ENCODE results near the gene EIF4A2.
"Not testable (repeated sequence)": the region's sequence is repeated elsewhere in the genome, so short reads cannot be mapped to it uniquely, and the experiment has no call there.

EIF4A2 gene

GRCh38 chr3:186783731-186784515 is 546 bp downstream of the EIF4A2 start:
- peak; percentile 54 for DNase-seq (ENCODE audit: low read depth, low spot score)
- peak overlapping the region; percentile 85 for H3K4me3 ChIP-seq (ENCODE audit: low read length)

- DNase-seq (ENCODE audit: low read depth, low spot score): no peak
- H3K4me3 ChIP-seq (ENCODE audit: low read length): peak overlapping the region; percentile 85
Measured at GRCh38 chr3:186784820-186785494, 1.6 kb downstream of the EIF4A2 start.

GRCh38 chr3:186785495-186786018 is 2.2 kb downstream of the EIF4A2 start:
- H3K4me3 ChIP-seq (ENCODE audit: low read length): no peak overlapping the region; the same call in 1 of the 2 replicates
- no peak for DNase-seq (ENCODE audit: low read depth, low spot score)

- no peak overlapping the region for H3K4me3 ChIP-seq (ENCODE audit: low read length)
- no peak for DNase-seq (ENCODE audit: low read depth, low spot score)
Measured at GRCh38 chr3:186786922-186787321, 3.5 kb downstream of the EIF4A2 start.

- H3K4me3 ChIP-seq (ENCODE audit: low read length): no peak overlapping the region
- DNase-seq (ENCODE audit: low read depth, low spot score): no peak
Measured at GRCh38 chr3:186787642-186788481, 4.5 kb downstream of the EIF4A2 start.

- DNase-seq (ENCODE audit: low read depth, low spot score): no peak
- H3K4me3 ChIP-seq (ENCODE audit: low read length): no peak overlapping the region
Measured at GRCh38 chr3:186788482-186789370, 5.3 kb downstream of the EIF4A2 start.

GRCh38 chr3:186789554-186790260 is 6.3 kb downstream of the EIF4A2 start:
- no peak overlapping the region for H3K4me3 ChIP-seq (ENCODE audit: low read length)
- peak; percentile 35 for DNase-seq (ENCODE audit: low read depth, low spot score)

- H3K4me3 ChIP-seq (ENCODE audit: low read length): no peak overlapping the region
- peak; percentile 25 for DNase-seq (ENCODE audit: low read depth, low spot score)
Measured at GRCh38 chr3:186790261-186790981, 7.0 kb downstream of the EIF4A2 start.

GRCh38 chr3:186798239-186798874 is 15.0 kb downstream of the EIF4A2 start:
- no peak for DNase-seq (ENCODE audit: low read depth, low spot score)
- no peak overlapping the region for H3K4me3 ChIP-seq (ENCODE audit: low read length)

- H3K4me3 ChIP-seq (ENCODE audit: low read length): no peak overlapping the region
- no peak for DNase-seq (ENCODE audit: low read depth, low spot score)
Measured at GRCh38 chr3:186800285-186800684, 16.9 kb downstream of the EIF4A2 start.

GRCh38 chr3:186802701-186803100 is 19.3 kb downstream of the EIF4A2 start:
- no peak for DNase-seq (ENCODE audit: low read depth, low spot score)
- H3K4me3 ChIP-seq (ENCODE audit: low read length): no peak overlapping the region

GRCh38 chr3:186803447-186803846 is 20.1 kb downstream of the EIF4A2 start:
- DNase-seq (ENCODE audit: low read depth, low spot score); H3K4me3 ChIP-seq (ENCODE audit: low read length): not testable (repeated sequence)

GRCh38 chr3:186806089-186807055 is 23.0 kb downstream of the EIF4A2 start, which contains the start of gene RFC4:
TSS of gene RFC4 (minus strand) at chr3:186806482. CDS start at chr3:186804713, 1,769 bp downstream.
- peak within 1 kb of the TSS; percentile 98 for H3K4me3 ChIP-seq (ENCODE audit: low read length)

GRCh38 chr3:186807231-186807630 is 23.9 kb downstream of the EIF4A2 start:
- peak; percentile 81 for DNase-seq (ENCODE audit: low read depth, low spot score)
- peak overlapping the region; percentile 98 for H3K4me3 ChIP-seq (ENCODE audit: low read length)

More at GRCh38 chr3:186806089-186807055, 23.0 kb downstream of the EIF4A2 start, which contains the start of gene RFC4:
- peak; percentile 81 for DNase-seq (ENCODE audit: low read depth, low spot score)

GRCh38 chr3:186810336-186810996 is 27.1 kb downstream of the EIF4A2 start:
- no peak overlapping the region for H3K4me3 ChIP-seq (ENCODE audit: low read length)
- DNase-seq (ENCODE audit: low read depth, low spot score): peak; percentile 39
